Epithelial cell of umbilical artery (primary cell): Measurements from ENCODE around the gene CPNE6. TPM values are rescaled to one million over a fixed set of nuclear protein-coding genes. Genes with fewer than 3 reads are reported as not detected.

Experiments
- total RNA-seq: library from RNA; depleted of rRNA; stranded (reverse); fragments of >200 nt; gene quantifications from 2 replicates; pipeline ENCODE4 v1.2.3, GENCODE V29; 2014

Gene CPNE6
- total RNA-seq: not detected in 2 replicates

GRCh38 chr14:24071144-24071697 is at the start of gene CPNE6:
Gene CPNE6, plus strand, starts transcription at chr14:24071562. Its CDS starts 1,375 bp downstream, at chr14:24072937.

GRCh38 chr14:24051789-24052655 is 19.3 kb upstream of the CPNE6 start, which contains the start of gene CARMIL3:
Gene CARMIL3, plus strand, starts transcription at chr14:24052009. Its CDS starts 145 bp downstream, at chr14:24052154.

GRCh38 chr14:24093901-24094840 is 22.8 kb downstream of the CPNE6 start, which contains the start of gene PCK2:
Gene PCK2, plus strand, starts transcription at chr14:24094311. Its CDS starts 95 bp downstream, at chr14:24094406.

GRCh38 chr14:24114532-24115421 is 43.4 kb downstream of the CPNE6 start, which contains the start of the genes DCAF11 and NRL:
Gene DCAF11, plus strand, starts transcription at chr14:24114777. Its CDS starts 818 bp downstream, at chr14:24115595.
Gene NRL, minus strand, starts transcription at chr14:24114949. Its CDS starts 32,101 bp downstream, at chr14:24082848.

Other genes starting within 250 kb of the CPNE6 start
- gene DHRS4, start 117.8 kb upstream of the CPNE6 start, total RNA-seq: 50.2 and 51.3 TPM in 2 replicates
- 6.5 and 14.9 TPM in 2 replicates for gene DHRS4L2, start 82.6 kb upstream of the CPNE6 start, total RNA-seq
- gene CARMIL3, start 19.6 kb upstream of the CPNE6 start, total RNA-seq: not detected in 2 replicates
- 10.4 and 21.4 TPM in 2 replicates for gene PCK2, start 22.7 kb downstream of the CPNE6 start, total RNA-seq
- gene DCAF11, start 43.2 kb downstream of the CPNE6 start, total RNA-seq: 43.5 and 91.6 TPM in 2 replicates
- 0.32 and 0.76 TPM in 2 replicates for gene NRL, start 43.4 kb downstream of the CPNE6 start, total RNA-seq
- under 0.01 TPM in 1 of 2 replicates, not detected in the other for gene FITM1, start 59.1 kb downstream of the CPNE6 start, total RNA-seq
- gene PSME1, start 64.6 kb downstream of the CPNE6 start, total RNA-seq: 105 and 223 TPM in 2 replicates
- gene EMC9, start 70.0 kb downstream of the CPNE6 start, total RNA-seq: 30.5 and 34.3 TPM in 2 replicates
- 88.0 and 158 TPM in 2 replicates for gene PSME2, start 75.0 kb downstream of the CPNE6 start, total RNA-seq
- gene RNF31, start 75.9 kb downstream of the CPNE6 start, total RNA-seq: 37.4 and 47.7 TPM in 2 replicates
- gene IRF9, start 89.7 kb downstream of the CPNE6 start, total RNA-seq: 36.4 and 131 TPM in 2 replicates
- 2.6 and 13.4 TPM in 2 replicates for gene REC8, start 100.5 kb downstream of the CPNE6 start, total RNA-seq
- 33.1 and 43.2 TPM in 2 replicates for gene IPO4, start 117.3 kb downstream of the CPNE6 start, total RNA-seq
- 48.7 and 71.6 TPM in 2 replicates for gene TM9SF1, start 123.9 kb downstream of the CPNE6 start, total RNA-seq
- not detected in 2 replicates for gene TSSK4, start 134.1 kb downstream of the CPNE6 start, total RNA-seq
- 28.3 and 54.1 TPM in 2 replicates for gene CHMP4A, start 141.9 kb downstream of the CPNE6 start, total RNA-seq
- 16.9 and 28.1 TPM in 2 replicates for gene MDP1, start 144.5 kb downstream of the CPNE6 start, total RNA-seq
- gene NEDD8, start 160.8 kb downstream of the CPNE6 start, total RNA-seq: 201 and 492 TPM in 2 replicates
- gene GMPR2, start 161.4 kb downstream of the CPNE6 start, total RNA-seq: 81.2 and 135 TPM in 2 replicates
- gene TINF2, start 171.1 kb downstream of the CPNE6 start, total RNA-seq: 58.2 and 60.7 TPM in 2 replicates
- 0.65 and 0.91 TPM in 2 replicates for gene TGM1, start 191.6 kb downstream of the CPNE6 start, total RNA-seq
- gene RABGGTA, start 200.0 kb downstream of the CPNE6 start, total RNA-seq: 13.2 and 27.3 TPM in 2 replicates
- gene DHRS1, start 228.2 kb downstream of the CPNE6 start, total RNA-seq: 3.6 and 19.0 TPM in 2 replicates
- 22.4 and 26.6 TPM in 2 replicates for gene NOP9, start 228.3 kb downstream of the CPNE6 start, total RNA-seq
- gene CIDEB, start 236.4 kb downstream of the CPNE6 start, total RNA-seq: 0.32 and 3.2 TPM in 2 replicates
- gene LTB4R2, start 238.6 kb downstream of the CPNE6 start, total RNA-seq: 2.6 and 5.0 TPM in 2 replicates
- gene LTB4R, start 239.9 kb downstream of the CPNE6 start, total RNA-seq: 0.65 and 3.0 TPM in 2 replicates